Stomach (tissue), 4 donors: ENCODE data around the gene ARHGAP24.

Experiments used
- EP300 ChIP-seq: sonication (generic); formaldehyde crosslinking; IDR thresholded peaks from one replicate; pipeline ENCODE4 v1.6.1; 2017; ENCODE audit warnings: antibody characterized with exemption
- POLR2A ChIP-seq, 4 donors: fragments of 450-650 bp; IDR thresholded peaks; one replicate each; pipeline ENCODE4 v1.6.1; 2016; ENCODE audit warnings: antibody characterized with exemption in 4 of 4, control low read depth in 2 of 4, mild to moderate bottlenecking in 1 of 4, moderate library complexity in 1 of 4
- POLR2AphosphoS5 ChIP-seq, 3 donors: sonication (generic); formaldehyde crosslinking; IDR thresholded peaks; one replicate each; pipeline ENCODE4 v1.6.1; 2016; ENCODE audit warnings: antibody characterized with exemption in 3 of 3
- TF ChIP-seq, protein P1 (sequence below), 7 experiments: fragments of 450-650 bp in 4 of 7; fragments of 200-600 bp in 3 of 7; sonication (generic) in 3 of 7; IDR thresholded peaks; one replicate each; pipeline ENCODE4 v1.5.1; 2016 to 2019; ENCODE audit warnings: antibody characterized with exemption in 7 of 7, control low read depth in 2 of 7, mild to moderate bottlenecking in 1 of 7

- TF ChIP-seq, protein P1, sequence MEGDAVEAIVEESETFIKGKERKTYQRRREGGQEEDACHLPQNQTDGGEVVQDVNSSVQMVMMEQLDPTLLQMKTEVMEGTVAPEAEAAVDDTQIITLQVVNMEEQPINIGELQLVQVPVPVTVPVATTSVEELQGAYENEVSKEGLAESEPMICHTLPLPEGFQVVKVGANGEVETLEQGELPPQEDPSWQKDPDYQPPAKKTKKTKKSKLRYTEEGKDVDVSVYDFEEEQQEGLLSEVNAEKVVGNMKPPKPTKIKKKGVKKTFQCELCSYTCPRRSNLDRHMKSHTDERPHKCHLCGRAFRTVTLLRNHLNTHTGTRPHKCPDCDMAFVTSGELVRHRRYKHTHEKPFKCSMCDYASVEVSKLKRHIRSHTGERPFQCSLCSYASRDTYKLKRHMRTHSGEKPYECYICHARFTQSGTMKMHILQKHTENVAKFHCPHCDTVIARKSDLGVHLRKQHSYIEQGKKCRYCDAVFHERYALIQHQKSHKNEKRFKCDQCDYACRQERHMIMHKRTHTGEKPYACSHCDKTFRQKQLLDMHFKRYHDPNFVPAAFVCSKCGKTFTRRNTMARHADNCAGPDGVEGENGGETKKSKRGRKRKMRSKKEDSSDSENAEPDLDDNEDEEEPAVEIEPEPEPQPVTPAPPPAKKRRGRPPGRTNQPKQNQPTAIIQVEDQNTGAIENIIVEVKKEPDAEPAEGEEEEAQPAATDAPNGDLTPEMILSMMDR (IDR thresholded peaks at IDR 0.05) = no peak
- TF ChIP-seq POLR2AphosphoS5 (IDR thresholded peaks at IDR 0.05) (no peak), EP300 (no peak), POLR2A (IDR thresholded peaks at IDR 0.05) (no peak)
Measured at GRCh38 chr4:85994576-85994975, 519.6 kb downstream of the ARHGAP24 start.
